AG20443 (cell line): ENCODE results near the gene TSPAN15.

Source experiments
- DNase-seq: peaks from one replicate; pipeline ENCODE4 v3.0.0; 2012; ENCODE audit warnings: low spot score, mixed read lengths

TSPAN15 gene

DNA sequence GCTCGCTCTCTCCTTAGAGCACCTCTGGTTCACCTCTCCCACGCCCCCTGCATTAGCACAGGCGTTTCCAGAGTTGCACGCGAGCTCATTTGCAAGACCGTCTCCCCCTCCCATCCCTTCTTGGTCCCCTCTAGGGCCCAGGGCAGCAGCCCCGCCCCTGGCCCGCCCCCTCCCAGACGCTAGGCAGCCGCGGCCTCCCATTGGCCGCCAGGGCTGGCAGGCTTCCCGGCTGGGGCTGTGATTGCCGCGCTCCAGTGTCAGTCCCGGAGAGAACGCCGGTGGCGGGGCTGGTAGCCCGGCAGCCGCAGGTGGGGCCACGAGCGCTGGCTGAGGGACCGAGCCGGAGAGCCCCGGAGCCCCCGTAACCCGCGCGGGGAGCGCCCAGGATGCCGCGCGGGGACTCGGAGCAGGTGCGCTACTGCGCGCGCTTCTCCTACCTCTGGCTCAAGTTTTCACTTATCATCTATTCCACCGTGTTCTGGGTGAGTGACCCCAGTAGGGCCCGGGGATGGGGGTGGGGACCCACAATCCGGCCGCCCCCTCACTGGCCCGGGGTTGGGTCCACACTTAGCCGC is at the start of gene TSPAN15:
Gene TSPAN15 (plus strand): TSS at position 257 of the 575 bp plus-strand sequence. CDS start 130 bp downstream, at position 387.
- peak; percentile 91 for DNase-seq

GRCh38 chr10:69402386-69402785 is 48.9 kb upstream of the TSPAN15 start:
- no peak for DNase-seq

DNA sequence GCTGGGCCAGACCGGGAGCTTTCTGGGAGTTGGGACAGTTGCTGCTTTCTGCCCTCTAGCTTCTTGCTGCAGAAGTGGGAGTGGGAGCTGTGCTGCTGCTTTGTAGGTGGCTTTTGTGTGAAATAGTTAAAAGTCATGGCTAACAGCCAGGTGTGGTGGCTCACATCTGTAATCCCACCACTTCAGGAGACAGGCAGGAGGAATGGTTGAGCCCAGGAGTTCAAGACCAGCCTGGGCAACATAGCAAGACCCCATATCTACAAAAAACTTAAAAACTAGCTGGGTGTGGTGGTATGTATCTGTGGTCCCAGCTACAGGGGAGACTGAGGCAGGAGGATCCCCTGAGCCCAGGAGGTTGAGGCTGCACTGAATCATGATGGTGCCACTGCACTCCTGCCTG is 48.2 kb upstream of the TSPAN15 start:
- no peak for DNase-seq

DNA sequence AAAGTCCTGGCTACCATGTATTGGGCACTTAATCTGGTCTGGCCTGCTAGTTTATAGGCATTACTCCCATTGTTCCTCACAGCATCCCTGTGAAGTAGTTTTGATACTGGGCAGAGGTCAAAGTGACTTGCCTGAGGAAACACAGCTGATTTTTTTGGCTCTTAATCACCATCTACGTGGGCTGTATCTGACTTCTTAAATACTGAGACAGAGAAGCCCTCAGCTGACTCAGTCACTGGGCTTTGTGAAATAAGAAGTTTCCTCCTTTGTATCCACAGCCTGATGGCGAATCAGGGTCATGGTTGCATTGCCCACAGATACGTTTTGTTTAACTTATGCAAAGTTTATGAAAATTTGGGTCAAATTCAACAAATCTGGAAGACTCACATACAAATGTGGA is 47.7 kb upstream of the TSPAN15 start:
- peak; percentile 48 for DNase-seq

DNA sequence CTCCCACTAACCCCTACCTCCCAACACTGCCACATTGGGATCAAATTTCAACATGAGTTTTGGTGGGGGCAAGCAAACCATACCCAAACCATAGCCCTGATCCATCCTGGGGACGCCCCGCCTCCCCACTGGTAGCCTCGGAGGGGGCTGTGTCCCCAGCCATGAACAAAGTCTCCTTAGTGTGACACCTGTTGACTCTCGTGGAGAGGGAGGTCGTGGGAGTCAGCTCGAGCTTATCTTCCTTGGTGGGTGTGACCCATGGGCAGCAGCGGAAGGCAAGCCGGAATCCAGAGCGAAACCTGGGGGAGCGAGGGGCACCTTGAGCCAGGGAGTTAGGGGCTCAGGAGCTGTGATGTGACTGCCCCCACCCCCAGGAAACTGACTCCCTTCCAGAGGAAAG is 46.5 kb upstream of the TSPAN15 start:
- DNase-seq = no peak

- DNase-seq = no peak
Measured at GRCh38 chr10:69405221-69405620, 46.0 kb upstream of the TSPAN15 start.

DNA sequence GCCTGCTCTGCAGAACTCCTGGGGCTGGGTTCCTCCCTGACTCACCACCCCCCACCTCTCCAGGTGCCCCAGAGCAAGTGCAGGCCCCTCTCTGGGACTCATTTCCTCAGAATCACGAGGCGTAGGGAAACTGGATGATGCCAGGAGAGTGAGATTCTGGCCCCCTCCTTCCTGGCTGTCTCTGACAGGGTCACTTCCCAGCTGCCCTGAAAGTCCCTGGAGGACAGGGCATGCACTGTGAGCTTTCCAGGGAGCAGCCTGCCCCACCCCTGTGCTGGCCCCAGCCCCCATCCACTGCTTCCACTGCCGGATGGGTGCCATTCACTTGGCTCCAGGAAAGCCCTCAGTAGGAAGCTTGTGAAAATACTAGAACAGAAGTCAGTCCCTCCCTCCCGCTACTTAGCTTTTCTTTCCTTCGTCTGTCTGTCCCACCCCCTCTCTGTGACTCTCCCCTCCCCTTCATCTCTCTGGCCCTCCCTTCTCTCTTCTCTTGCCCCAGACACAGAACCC is 44.9 kb upstream of the TSPAN15 start:
- no peak for DNase-seq

DNA sequence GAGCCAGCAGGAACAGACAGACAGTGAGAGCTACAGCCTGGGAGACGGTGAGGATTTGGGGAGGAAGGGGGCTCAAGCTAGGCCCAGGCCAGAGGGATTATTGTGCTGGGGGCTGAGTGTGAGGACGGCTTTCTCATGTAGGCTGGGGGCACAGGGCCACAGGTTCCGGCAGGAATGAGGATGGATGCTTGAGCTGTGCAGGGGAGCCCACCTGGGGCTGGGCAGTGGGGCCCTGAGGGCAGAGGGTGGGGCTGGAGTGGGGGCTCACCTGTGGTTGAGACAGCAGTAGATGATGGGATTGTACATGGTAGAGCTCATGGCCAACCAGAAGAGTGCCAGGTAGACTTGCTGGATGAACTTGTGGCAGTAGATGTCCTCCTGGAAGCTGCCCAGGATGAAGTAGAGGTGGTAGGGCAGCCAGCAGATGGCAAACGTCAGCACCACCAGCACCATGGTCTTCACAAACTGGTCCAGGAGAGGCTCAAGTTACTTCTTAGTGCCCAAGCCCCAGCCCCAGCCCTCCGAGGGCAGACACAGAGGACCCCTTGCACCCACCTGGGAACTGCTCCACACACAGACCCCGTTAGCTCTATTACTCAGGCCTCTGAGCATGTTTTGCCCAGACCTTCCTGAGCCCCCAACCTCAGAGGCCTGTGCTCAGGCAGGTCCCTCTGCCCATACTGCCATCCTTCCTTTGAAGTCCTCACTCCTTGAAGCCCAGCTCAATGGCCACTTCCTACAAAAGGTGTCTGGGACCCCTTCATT is 44.3 kb upstream of the TSPAN15 start:
- DNase-seq = no peak

- DNase-seq = no peak
Measured at GRCh38 chr10:69407621-69408301, 43.5 kb upstream of the TSPAN15 start.

DNA sequence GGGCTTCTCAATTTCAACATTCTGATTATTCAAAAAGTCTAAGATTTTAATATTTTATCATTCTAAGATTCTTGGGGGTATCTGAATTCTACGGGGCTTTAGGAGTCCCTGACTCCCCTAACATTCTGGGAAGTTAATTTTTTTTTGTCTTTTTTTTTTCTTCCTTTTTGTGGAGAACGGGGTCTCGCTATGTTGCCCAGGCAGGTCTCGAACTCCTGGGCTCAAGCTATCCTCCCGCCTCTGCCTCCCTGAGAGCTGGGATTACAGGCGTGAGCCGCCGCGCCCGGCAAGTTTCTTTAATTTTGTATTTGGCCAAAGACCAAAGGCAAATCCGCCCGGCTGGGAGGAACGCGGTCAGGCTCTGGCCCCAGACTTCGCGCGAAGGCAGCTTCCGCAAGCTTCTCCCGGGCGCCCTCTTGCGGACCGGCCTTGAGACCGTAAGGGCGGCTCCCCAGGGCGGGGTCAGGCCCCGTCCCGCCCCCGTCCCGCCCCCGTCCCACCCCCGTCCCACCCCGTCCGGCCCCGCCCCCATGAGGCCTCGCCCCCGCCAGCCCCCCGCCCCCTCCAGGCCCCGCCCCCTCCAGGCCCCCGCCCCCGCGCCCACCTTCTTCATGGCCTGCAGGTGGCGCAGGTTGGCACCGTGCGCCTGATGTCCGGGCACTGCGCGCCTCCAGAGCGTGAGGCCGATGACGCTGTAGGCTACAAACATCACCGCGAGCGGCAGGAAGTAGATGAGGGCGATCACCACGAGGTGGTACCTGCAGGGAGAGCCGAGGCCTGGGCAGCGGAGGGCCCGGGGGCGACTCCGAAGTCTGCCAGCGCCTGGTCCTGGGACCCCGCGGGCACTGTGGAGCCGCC is 42.7 kb upstream of the TSPAN15 start:
- DNase-seq = peak; percentile 97

- no peak for DNase-seq
Measured at GRCh38 chr10:69409176-69409495, 42.1 kb upstream of the TSPAN15 start.

GRCh38 chr10:69409968-69410367 is 41.3 kb upstream of the TSPAN15 start:
- DNase-seq = no peak

DNA sequence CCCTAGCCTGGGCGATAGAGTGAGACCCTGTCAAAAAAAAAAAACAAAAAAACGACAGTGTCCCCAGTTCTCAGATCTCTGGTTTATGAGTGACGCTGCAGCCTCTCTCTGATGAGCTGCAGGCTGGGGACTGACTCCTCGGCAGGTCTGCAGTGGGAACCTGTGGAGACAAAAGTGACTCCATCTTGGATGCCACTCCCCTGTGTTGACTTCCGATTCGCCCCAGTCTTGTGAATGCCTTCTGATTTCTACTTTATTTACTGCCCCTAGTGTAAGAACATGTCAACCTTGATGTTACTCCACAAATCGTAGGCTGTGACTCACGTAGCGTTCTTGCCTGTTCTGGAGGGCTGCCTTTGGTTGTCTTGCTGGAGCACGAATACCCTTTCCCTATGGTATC is 40.8 kb upstream of the TSPAN15 start:
- DNase-seq = no peak

- no peak for DNase-seq
Measured at GRCh38 chr10:69411476-69411875, 39.8 kb upstream of the TSPAN15 start.

DNA sequence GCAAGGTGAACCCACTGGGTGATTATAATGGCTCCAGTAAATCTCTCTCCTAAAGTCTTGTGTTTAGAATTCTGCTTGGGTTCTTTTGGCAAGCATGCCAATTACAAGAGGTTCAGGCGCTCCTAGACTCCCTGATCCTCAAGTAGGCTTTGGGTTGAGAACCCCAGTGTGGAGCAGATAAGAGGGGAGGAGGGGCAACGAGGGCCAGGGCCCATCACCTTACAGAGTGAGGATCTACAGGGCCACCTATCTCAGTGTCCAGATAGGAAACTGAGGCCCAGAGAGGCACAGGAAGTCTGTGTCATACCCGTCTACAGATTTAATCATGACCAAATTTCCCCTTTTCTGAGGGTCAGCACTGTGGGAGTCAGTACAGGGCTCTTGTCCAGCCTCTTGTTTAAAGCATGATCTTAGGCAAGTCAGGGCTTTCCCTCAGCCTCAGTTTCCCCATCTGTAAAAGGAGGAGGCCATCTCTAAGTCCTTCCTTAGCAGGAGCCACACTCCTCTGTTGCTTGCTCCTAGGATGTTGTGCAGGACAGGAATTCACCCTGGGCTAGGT is 39.0 kb upstream of the TSPAN15 start:
- no peak for DNase-seq

DNA sequence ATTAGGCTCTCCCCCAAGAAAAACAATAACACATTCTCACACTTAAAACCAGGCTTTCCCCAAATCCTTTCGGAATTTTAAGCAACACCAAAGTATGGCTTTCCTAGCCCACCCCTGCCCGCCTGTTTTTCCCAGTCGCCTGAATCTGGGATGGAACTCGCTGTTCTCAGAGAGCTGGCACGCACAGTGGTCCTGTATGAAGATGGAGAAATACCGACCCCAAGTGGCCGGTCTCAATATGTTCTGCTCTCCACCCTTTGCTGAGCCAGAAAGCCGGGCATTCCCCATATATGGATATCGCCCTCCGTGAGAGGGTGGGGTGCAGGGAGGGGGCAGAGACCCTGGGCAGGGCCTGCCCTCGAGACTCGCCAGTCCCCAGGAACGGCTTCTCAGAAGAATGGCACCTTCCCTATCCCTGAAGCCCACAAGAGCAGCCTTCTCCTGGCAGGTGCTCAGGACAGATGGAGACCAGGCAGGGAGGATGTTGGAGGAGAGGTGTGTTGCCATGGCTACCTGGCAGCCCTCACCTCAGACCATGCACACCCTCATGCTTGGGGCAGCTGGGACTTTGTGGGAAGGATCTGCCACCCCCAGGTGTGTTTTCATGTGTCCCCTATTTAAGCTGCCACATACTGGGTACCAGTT is 37.9 kb upstream of the TSPAN15 start:
- DNase-seq = peak; percentile 83

GRCh38 chr10:69414036-69415018 is 36.9 kb upstream of the TSPAN15 start:
- no peak for DNase-seq

DNA sequence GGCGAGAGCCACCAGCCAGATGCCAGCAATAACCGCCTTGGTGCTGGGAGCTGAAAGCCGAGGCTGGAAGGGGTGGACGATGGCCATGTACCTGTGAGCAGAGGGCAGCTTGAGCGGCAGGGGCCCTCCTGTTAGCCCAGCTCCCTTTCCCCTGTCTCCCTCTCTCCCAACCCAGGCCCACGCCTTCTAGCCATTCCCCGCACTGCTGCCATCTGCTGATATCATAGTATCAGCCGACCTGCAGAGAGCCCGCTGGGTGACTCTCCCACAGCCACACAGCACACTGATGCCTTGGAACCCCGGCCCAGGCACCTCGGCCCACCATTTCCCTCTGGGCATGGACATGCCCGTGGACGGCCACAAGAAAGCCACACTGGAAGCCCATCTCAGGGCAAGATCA is 36.2 kb upstream of the TSPAN15 start:
- no peak for DNase-seq

GRCh38 chr10:69415951-69416350 is 35.3 kb upstream of the TSPAN15 start:
- no peak for DNase-seq

- no peak for DNase-seq
Measured at GRCh38 chr10:69416695-69417094, 34.6 kb upstream of the TSPAN15 start, which contains the start of gene TACR2. TACR2 (minus strand) TSS chr10:69416918; CDS start chr10:69416323, 595 bp downstream.
